ENCODE results near the gene DBNDD2.

Gene DBNDD2

DNA sequence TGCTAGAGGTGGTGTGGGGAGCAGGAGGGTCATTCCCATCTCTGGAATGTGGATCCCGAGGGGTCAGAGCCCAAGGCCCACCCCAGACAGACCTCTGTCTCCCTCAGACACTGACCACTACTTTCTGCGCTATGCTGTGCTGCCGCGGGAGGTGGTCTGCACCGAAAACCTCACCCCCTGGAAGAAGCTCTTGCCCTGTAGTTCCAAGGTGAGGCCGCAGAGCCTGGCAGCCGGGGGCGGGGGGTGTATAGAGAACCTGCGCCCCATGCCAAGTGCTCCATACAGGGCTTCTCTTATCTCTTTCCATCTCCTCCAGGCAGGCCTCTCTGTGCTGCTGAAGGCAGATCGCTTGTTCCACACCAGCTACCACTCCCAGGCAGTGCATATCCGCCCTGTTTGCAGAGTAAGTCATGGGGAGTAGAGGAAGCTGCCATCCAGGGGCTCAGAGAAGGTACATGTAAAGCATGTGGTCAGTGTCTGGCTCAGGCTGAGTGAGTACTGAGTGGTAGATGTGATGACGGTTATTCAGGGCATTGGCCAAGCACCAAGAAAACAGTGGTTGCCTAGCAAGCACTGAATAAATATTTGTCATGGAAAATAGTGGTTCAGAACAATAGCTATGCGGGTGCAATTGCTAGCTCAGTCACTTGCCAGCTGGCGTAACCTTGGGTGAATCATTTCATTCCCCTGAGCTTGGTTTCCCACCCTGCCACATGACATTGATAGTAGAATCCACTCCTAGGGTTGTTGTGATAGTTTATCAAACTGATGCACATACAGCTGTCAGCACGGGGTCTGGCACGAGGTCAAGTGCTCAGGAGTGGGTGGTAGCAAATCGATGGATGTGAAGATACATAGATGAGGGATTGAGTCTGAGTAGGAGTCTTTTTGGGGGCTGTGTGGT lies 11.4 kb downstream of the DBNDD2 start:
- peak in 2 of 14 donors; percentile 38 to 57 for DNase-seq

GRCh38 chr20:45420125-45420524 lies 12.0 kb downstream of the DBNDD2 start:
- no peak for DNase-seq

DNA sequence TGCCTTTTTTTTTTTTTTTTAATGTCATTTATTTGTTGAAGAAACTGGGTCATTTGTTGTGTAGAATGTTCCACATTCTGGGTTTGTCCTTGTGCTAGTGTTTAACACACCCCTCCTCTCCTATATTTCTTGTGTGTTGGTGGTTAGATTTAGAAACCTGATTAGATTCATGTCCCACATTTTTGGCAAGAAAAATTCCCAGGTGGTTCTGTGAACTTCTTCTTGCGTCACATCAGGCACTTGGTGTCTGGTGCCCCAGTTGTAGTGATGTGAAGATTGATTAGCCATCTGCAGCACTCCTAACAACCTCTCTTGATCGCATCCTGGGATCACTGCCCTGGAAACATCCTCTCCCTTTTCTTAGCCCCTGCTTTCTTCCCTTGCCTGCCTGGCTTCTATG lies 15.6 kb downstream of the DBNDD2 start:
- DNase-seq, result no peak

DNA sequence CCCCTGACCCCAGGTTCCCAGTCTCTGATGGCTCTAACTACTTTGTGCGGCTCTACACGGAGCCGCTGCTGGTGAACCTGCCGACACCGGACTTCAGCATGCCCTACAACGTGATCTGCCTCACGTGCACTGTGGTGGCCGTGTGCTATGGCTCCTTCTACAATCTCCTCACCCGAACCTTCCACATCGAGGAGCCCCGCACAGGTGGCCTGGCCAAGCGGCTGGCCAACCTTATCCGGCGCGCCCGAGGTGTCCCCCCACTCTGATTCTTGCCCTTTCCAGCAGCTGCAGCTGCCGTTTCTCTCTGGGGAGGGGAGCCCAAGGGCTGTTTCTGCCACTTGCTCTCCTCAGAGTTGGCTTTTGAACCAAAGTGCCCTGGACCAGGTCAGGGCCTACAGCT lies 17.5 kb downstream of the DBNDD2 start:
- no peak for DNase-seq

DNA sequence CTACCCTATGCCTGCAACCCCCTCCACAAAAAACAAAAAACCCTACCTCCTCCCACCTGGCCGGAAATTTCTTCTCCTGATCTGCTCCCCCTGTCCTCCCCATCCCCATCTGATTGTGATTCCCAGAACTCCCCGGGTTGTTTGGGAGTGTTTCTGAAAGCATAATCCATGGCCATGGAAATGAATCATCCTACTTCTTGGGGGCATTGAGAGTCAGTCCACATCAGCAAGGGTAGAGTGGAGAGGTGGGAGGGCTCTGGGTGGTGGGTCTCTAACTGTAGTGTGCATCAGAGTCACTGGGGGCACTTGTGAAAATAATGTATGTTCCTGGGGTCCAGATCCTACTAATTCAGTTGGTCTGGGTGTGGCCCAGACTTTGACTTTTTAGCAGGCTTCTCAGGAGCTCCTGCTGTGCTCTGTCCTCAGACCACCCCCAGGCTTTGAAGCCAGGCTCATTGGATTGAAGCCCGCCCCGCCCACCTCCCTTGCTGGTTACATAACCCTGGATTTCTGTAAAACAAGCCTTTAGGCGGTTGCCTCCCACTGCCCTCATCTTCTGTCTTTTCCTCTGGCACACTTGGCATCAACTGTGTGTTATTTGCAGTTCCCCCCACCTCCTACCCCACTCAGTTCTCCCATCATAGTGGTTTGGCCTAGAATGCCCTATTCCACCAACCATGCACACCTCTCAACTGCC lies 18.4 kb downstream of the DBNDD2 start:
- DNase-seq, result no peak

DNA sequence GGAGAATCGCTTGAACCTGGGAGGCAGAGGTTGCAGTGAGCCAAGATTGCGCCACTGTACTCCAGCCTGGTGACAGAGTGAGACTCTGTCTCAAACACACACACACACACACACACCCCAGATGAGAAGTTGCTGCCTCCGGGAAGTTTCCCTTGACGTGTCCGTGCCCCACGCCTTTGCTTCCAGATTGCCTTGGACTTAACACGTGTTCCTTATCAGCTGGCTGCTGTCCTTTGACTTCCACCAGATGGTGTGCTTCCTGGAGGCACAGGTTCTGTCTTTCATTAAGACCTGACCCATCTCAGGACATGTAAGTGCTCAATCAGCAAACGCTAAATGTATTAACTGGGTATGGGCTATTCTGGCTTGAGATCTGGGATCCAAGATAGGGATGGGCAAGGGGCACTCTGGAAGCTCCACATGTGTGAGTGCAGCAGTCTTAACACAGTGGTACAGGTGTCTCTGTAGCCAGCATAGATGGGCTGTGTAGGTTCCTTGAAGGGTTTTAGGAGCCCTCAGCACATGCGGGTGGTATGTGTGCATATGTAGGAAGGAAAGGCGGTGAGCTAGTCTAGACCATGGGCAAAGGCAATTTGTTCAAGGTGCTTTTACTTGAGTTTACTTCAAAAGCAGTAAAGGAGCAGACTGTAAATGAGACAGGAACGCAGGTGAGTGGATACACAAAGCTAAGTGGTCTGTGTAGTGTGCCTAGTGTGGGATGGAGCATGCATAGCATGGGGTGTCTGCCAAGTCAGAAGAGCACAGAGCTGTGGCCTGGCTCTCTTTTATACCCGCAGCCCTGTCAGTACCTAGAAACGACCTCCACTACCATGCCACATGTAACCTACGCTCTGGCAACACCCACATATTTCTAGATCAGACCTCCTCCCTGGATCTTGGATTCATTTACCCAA lies 19.4 kb downstream of the DBNDD2 start:
- no peak for DNase-seq

DNA sequence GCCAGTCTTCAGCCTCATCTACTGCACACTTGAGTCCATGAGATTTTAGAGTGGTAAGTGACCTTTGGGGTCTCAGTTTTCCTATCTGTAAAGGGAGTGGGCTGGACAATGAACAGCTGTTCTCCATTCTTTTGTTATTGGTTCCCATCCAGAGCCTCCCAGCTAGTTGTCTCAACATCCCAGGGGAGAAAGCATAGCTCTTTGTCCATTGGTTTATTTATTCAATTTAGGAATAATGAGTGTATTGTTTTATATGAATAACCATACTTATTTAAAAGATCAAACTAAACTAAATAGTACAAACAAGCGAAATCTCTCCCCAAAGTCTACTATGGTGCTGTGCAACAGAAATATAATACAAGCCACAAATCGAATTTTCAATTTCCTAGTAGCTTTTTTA lies 21.5 kb downstream of the DBNDD2 start:
- peak in 2 of 14 donors; percentile 20 to 39 for DNase-seq

GRCh38 chr20:45432294-45432693 lies 24.2 kb downstream of the DBNDD2 start:
- no peak for DNase-seq

DNA sequence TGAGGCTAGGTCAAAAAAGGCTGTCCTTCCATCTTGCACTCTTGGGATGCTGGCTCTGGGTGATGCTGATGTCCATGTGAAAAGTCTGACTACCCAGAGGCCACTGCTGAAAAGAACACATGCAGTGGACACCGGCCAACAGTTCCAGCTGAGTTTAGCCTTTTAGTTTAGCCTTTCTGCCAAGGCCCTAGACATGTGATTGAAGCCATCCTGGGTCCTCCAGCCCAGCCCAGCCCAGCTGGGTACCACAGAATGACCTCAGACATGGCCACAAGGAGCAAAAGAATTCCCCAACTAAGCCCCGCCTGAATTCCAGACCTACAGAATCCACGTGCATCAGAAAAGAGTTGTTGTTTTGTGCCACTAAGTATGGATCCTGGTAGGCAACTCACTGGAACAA lies 25.2 kb downstream of the DBNDD2 start:
- DNase-seq, result peak in 12 of 14 donors; percentile 34 to 87 (median 78)

GRCh38 chr20:45433976-45434375 lies 25.9 kb downstream of the DBNDD2 start:
- no peak for DNase-seq

GRCh38 chr20:45436732-45437485 lies 28.8 kb downstream of the DBNDD2 start:
- DNase-seq, result peak; percentile 8 to 92 (median 76)

- DNase-seq, result no peak
These were observed 32.3 kb downstream of the DBNDD2 start for GRCh38 chr20:45440424-45440823.

DNA sequence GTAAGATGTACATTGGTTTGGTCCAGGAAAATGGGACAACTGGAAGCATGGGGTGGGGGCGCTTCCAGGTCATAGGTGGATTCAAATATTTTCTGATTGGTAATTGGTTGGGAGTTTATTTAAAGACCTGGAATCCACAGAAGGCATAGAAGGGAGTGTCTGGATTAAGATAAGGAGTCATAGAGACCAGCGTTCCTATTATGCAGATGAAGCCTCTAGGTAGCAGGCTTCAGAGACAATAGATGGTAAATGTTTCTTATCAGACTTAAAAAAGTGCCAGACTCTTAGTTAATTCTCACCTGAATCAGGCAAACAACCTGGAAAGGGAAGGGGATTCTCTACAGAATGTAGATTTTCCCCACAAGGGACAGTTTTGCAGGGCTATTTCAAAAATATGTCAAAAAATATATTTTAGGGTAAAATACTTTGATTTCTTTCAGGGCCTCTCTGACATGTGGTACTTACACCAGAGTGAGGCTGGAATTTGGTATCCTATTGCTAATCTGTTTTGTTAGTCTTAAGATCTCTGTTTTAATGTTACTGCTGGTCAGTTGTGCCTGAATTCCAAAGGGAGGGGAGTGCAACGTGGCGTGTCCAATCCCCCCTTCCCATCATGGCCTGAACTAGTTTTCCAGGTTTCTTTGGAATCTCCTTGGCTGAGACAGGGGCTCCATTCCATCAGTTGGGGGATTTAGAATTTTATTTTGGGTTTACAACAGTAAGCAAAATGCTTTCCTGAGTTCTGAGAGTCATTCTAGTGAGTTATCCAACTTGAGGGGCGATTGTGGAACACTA lies 33.0 kb downstream of the DBNDD2 start:
- DNase-seq, result no peak

- DNase-seq, result no peak
These were observed 33.7 kb downstream of the DBNDD2 start for GRCh38 chr20:45441746-45442145.

GRCh38 chr20:45444050-45444449 lies 36.0 kb downstream of the DBNDD2 start:
- no peak for DNase-seq

GRCh38 chr20:45445805-45446562 lies 37.9 kb downstream of the DBNDD2 start:
- DNase-seq, result no peak

GRCh38 chr20:45448270-45448669 lies 40.2 kb downstream of the DBNDD2 start:
- no peak for DNase-seq

DNA sequence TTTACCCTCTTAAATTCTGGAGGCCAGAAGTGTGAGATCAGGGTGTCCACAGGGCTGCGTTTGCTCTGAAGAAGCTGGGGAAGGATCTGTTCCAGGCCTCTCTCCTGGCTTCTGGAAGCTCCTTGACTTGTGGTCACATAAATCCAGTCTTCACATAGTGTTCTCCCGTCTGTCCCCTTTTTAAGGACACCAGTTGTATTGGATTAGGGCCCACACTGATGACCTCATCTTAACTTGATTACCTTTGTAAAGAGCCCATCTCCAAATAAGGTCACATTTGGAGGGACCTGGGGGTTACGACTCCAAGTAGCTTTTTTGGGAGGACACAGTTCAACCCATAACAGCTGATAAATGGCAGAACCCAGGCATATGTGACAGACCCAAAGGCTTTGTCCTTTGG lies 41.4 kb downstream of the DBNDD2 start:
- DNase-seq, result no peak

DNA sequence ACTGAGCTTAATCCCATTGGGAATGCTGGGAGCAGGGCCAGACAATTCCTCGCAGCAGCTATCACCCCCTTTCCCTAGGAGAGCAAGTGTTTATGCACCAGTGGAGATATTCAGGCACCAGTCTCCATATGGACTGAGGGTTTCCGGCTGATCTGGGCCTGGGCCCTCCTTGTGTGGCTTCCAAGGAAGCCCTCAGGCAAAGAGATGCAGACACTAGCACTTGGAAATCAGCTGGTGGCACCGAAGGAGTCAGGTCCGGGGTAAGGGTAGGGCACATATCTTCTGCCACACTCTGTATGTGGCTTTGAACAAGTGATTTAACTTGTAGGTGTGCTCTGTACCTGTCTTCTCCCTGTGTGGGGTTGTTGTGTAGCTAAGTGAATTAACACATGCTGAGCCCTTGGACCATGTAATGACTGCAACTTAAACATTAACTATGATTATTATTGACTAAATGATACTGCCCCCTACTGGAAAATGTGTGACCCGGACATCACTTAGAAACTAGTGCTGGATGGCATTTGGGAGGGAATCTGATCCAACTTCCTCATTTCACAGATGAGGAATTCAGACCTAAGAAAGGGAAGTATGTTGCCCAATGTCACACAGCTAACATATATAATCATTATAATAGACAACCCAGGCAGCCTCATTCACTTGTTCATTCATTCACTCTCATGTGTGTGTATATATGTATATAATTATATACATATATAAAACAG lies 42.2 kb downstream of the DBNDD2 start:
- no peak for DNase-seq

DNA sequence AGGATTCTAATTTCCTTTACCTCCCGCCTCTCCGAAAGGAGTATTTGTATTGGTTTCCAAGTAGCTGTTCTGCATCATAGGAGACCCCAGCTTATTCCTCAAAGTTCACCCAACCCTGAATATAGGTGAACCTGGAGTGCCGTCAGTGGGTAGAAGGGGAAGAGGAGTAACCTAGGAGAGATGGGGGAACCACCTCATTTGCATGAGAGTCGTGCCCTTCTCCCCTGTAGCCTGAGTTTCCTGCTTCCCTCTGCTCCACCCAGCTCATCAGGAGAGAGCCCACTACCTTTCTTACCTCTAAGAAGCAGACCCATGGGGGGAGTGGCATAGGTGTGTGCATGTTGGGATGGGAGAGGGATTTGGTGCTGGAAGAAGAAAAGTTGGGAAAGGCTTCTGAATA lies 44.1 kb downstream of the DBNDD2 start:
- no peak for DNase-seq

Data from C1 segment of cervical spinal cord (tissue), 14 donors.